Right lung (tissue), 5 donors: ENCODE measurements around the gene UBA7. TPM values are rescaled to one million over a fixed set of nuclear protein-coding genes. Genes with fewer than 3 reads are reported as not detected.
A peak's percentile ranks its signal among the peaks of the same experiment; 100 is the strongest.

Experiments
- DNase-seq, 2 donors: peaks; one replicate each; pipeline ENCODE4 v3.0.0-alpha.2; 2013
- polyA plus RNA-seq, 5 donors: library from polyadenylated mRNA; unstranded; fragments of 120-200 nt; gene quantifications; one replicate each; pipeline versions ENCODE4 v1.2.1 to v1.2.3, GENCODE V29; 2013; ENCODE audit warnings: inconsistent platforms in 1 of 5, low replicate concordance in 1 of 5; ENCODE audit not compliant: insufficient read length in 5 of 5, insufficient read depth in 1 of 5

UBA7 gene
- polyA plus RNA-seq, 5 donors, result 62.5 to 90.7 (median 78.2) TPM

GRCh38 chr3:49807431-49808114, 6.2 kb downstream of the UBA7 start:
- DNase-seq, result peak in 1 of 2 donors; percentile 69

- DNase-seq, result no peak
These were observed 6.9 kb downstream of the UBA7 start for GRCh38 chr3:49806850-49807249.

- DNase-seq, result peak; percentile 89
These were observed 7.7 kb downstream of the UBA7 start for GRCh38 chr3:49805897-49806701.

- peak; percentile 88 for DNase-seq
These were observed 8.4 kb downstream of the UBA7 start for GRCh38 chr3:49805367-49805782.

GRCh38 chr3:49804141-49805041, 9.4 kb downstream of the UBA7 start:
- DNase-seq, result no peak

- DNase-seq, result peak; percentile 79 to 84
These were observed 10.2 kb downstream of the UBA7 start for GRCh38 chr3:49803465-49804140.

GRCh38 chr3:49802719-49803464, 10.9 kb downstream of the UBA7 start, which contains the start of gene INKA1:
Gene INKA1, plus strand, starts transcription at chr3:49803261. Its CDS starts 132 bp downstream, at chr3:49803393.
- DNase-seq, result peak; percentile 86 to 89

GRCh38 chr3:49801160-49801559, 12.6 kb downstream of the UBA7 start:
- no peak for DNase-seq

- DNase-seq, result no peak
These were observed 14.0 kb downstream of the UBA7 start, which contains the start of gene CDHR4 for GRCh38 chr3:49799761-49800160. Gene CDHR4, minus strand, starts transcription at chr3:49799873. Its CDS starts 61 bp downstream, at chr3:49799812.

- no peak for DNase-seq
These were observed 14.6 kb downstream of the UBA7 start for GRCh38 chr3:49799105-49799504.

GRCh38 chr3:49794926-49795905, 18.5 kb downstream of the UBA7 start:
- DNase-seq, result no peak

GRCh38 chr3:49794431-49794830, 19.3 kb downstream of the UBA7 start:
- no peak for DNase-seq

GRCh38 chr3:49793486-49794085, 20.2 kb downstream of the UBA7 start:
- no peak for DNase-seq

GRCh38 chr3:49792371-49793150, 21.2 kb downstream of the UBA7 start:
- DNase-seq, result no peak

GRCh38 chr3:49791571-49791970, 22.2 kb downstream of the UBA7 start:
- no peak for DNase-seq

- DNase-seq, result no peak
These were observed 22.9 kb downstream of the UBA7 start for GRCh38 chr3:49790626-49791411.

- DNase-seq, result no peak
These were observed 25.7 kb downstream of the UBA7 start for GRCh38 chr3:49788056-49788455.
